MCF 10A (cell line): ENCODE measurements around the gene MAB21L2. TPM values are rescaled to one million over a fixed set of nuclear protein-coding genes. Genes with fewer than 3 reads are reported as not detected.

Source experiments
- BruUV-seq: library from RNA; stranded (reverse); fragments of 400-500 nt; replicated peaks from 2 replicates; lab custom pipeline; 2021; lab: Mats Ljungman, UMichigan
- CTCF ChIA-PET: fragments of 300-600 bp; sonication (Branson Sonifier 250); formaldehyde crosslinking; extraction: SDS; loops from one replicate; lab custom pipeline; 2021; ENCODE audit warnings: antibody characterized with exemption, inconsistent platforms; lab: Yijun Ruan, JAX
- POLR2A ChIA-PET: fragments of 300-600, 350-650 bp; sonication (Branson Sonifier 250); formaldehyde crosslinking; extraction: SDS; loops from one replicate; lab custom pipeline; 2020; ENCODE audit warnings: antibody characterized with exemption, inconsistent platforms; lab: Yijun Ruan, JAX
- DNase-seq: peaks from one replicate; pipeline ENCODE4 v3.0.0-alpha.2; 2018; ENCODE audit not compliant: unreplicated experiment
- H3K27ac Mint-ChIP-seq: one replicate; pipeline ENCODE4 v1.8.0; 2022; ENCODE audit warnings: mild to moderate bottlenecking, low read depth, mixed read lengths; ENCODE audit not compliant: unreplicated experiment
- H3K27me3 Mint-ChIP-seq: one replicate; pipeline ENCODE4 v1.8.0; 2022; ENCODE audit warnings: mixed read lengths; ENCODE audit not compliant: insufficient read depth, unreplicated experiment
- H3K36me3 Mint-ChIP-seq: one replicate; pipeline ENCODE4 v1.8.0; 2022; ENCODE audit warnings: mild to moderate bottlenecking, moderate library complexity, mixed read lengths; ENCODE audit not compliant: insufficient read depth, unreplicated experiment
- H3K4me1 Mint-ChIP-seq: one replicate; pipeline ENCODE4 v1.8.0; 2022; ENCODE audit warnings: mixed read lengths; ENCODE audit not compliant: insufficient read depth, unreplicated experiment
- H3K4me3 Mint-ChIP-seq: one replicate; pipeline ENCODE4 v1.8.0; 2022; ENCODE audit warnings: mild to moderate bottlenecking, moderate library complexity, mixed read lengths; ENCODE audit not compliant: unreplicated experiment
- H3K9me3 Mint-ChIP-seq: one replicate; pipeline ENCODE4 v1.8.0; 2022; ENCODE audit warnings: mixed read lengths; ENCODE audit not compliant: unreplicated experiment
- intact Hi-C: fragments of 100-400 bp; cut with micrococcal nuclease; formaldehyde crosslinking; loops from 2 replicates; pipeline ENCODE4 v1.14.1; 2022
- total RNA-seq: library from RNA; stranded (reverse); gene quantifications from 2 replicates; pipeline ENCODE4 v1.2.3, GENCODE V29; 2022
- TF ChIP-seq, protein P1 (sequence below): fragments of 200-600 bp; IDR thresholded peaks from one replicate; pipeline ENCODE4 v1.8.0; 2022; ENCODE audit warnings: antibody characterized with exemption, mild to moderate bottlenecking; ENCODE audit not compliant: unreplicated experiment

The MAB21L2 gene
- total RNA-seq, 1 experiment from 2014 or later: not detected

- intact Hi-C loops: no loop called here
- peaks cover 21% of the 10 kb centered on the region for H3K36me3 Mint-ChIP-seq
- ChIA-PET CTCF (interaction anchor here (1.0 kb wide), 1 partner anchor 337 kb away, joined by 3 read pairs; no protein-coding TSS in a partner anchor), POLR2A (interaction anchor here (0.6 kb wide), 1 partner anchor 145 kb away, joined by 3 read pairs; no protein-coding TSS in a partner anchor)
- no peak for DNase-seq
- H3K27me3 Mint-ChIP-seq: no peaks in the 10 kb centered on the region
- H3K9me3 Mint-ChIP-seq: no peaks in the 10 kb centered on the region
- H3K4me1 Mint-ChIP-seq: no peaks in the 10 kb centered on the region
- H3K27ac Mint-ChIP-seq: no peak overlapping the region
- no TSS peak for BruUV-seq
- TF ChIP-seq, protein P1, sequence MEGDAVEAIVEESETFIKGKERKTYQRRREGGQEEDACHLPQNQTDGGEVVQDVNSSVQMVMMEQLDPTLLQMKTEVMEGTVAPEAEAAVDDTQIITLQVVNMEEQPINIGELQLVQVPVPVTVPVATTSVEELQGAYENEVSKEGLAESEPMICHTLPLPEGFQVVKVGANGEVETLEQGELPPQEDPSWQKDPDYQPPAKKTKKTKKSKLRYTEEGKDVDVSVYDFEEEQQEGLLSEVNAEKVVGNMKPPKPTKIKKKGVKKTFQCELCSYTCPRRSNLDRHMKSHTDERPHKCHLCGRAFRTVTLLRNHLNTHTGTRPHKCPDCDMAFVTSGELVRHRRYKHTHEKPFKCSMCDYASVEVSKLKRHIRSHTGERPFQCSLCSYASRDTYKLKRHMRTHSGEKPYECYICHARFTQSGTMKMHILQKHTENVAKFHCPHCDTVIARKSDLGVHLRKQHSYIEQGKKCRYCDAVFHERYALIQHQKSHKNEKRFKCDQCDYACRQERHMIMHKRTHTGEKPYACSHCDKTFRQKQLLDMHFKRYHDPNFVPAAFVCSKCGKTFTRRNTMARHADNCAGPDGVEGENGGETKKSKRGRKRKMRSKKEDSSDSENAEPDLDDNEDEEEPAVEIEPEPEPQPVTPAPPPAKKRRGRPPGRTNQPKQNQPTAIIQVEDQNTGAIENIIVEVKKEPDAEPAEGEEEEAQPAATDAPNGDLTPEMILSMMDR: no peak
- H3K4me3 Mint-ChIP-seq: no peak overlapping the region
These were observed 2.3 kb upstream of the MAB21L2 start for GRCh38 chr4:150579551-150580234.

DNA sequence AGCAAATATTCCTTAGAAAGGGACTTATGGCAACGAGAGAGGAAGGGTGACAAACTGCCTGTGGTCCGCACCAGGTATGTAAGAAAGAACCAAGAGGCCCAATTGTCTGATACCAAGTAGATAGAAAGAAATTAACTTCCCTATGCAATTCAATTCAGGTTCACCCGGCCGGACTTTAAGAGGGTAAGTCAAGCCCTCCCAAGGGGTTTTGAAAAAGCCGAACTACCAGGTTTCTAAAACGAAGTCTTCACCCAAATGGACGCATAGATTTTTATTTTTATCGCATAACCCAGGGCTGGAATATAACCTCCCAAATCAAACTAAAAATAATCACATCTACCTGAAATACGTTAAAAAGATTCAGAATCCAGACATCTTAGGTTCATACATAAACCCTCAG lies 1.6 kb upstream of the MAB21L2 start:
- H3K27ac Mint-ChIP-seq: no peak overlapping the region
- ChIA-PET CTCF (no interaction called here), POLR2A (no interaction called here)
- no peak for DNase-seq
- intact Hi-C loops: no loop called here
- peaks cover 21% of the 10 kb centered on the region for H3K36me3 Mint-ChIP-seq
- no peaks in the 10 kb centered on the region for H3K9me3 Mint-ChIP-seq
- no peaks in the 10 kb centered on the region for H3K27me3 Mint-ChIP-seq
- no peaks in the 10 kb centered on the region for H3K4me1 Mint-ChIP-seq
- no peak overlapping the region for H3K4me3 Mint-ChIP-seq
- no TSS peak for BruUV-seq
- TF ChIP-seq, protein P1: no peak

DNA sequence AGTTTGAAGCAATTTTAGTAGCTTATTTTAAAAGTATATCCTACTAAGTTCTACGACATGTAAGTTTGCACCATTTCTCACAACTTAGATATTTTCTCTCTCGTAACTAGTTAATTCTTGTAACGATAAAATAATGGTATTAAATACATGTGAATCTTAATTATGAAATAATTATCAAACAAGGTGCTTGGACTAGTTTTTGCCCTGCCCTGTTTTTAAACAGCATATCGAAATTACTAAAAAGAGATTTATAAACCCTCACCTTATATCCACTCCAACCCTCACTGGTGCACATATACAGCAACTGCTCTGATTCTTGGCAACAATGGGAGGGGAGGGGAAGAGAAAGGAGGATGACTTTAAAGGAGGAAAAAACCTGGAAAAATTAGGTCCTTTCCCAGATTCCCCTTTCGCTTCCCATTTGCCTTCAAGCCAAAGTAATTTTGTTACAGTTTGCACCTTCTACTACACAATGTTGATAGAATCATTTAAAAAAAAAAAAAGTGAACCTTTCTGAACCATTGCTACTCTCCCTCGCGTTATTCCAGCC lies 820 bp upstream of the MAB21L2 start:
- no peaks in the 10 kb centered on the region for H3K4me1 Mint-ChIP-seq
- H3K27ac Mint-ChIP-seq: no peak overlapping the region
- CTCF ChIA-PET: no interaction called here
- no peaks in the 10 kb centered on the region for H3K9me3 Mint-ChIP-seq
- no TSS peak for BruUV-seq
- H3K4me3 Mint-ChIP-seq: no peak overlapping the region
- intact Hi-C loops: no loop called here
- TF ChIP-seq, protein P1: no peak
- POLR2A ChIA-PET: no interaction called here
- DNase-seq: no peak
- H3K36me3 Mint-ChIP-seq: peaks cover 21% of the 10 kb centered on the region
- no peaks in the 10 kb centered on the region for H3K27me3 Mint-ChIP-seq

DNA sequence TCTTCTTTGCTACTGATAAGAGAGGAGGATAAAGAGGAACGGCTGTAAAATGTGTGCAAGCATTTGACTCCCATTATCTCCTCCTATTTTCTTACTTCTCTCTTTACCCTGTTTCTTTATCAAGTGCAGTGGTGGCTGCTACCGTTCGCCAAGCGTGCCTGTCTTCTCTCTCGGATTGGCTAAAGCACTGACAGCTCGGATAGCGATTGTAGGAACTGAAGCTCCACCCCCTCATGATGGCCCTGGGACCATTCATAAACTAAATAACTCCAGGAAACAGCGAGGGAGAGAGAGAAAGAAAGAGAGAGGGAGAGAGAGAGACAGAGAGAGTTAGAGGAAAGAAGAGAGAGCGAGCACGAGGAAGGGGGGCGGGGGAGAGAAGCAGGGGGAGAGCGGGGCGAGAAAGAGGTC lies 305 bp upstream of the MAB21L2 start:
- ChIA-PET POLR2A (no interaction called here), CTCF (no interaction called here)
- no TSS peak for BruUV-seq
- H3K9me3 Mint-ChIP-seq: no peaks in the 10 kb centered on the region
- H3K4me1 Mint-ChIP-seq: no peaks in the 10 kb centered on the region
- no peaks in the 10 kb centered on the region for H3K27me3 Mint-ChIP-seq
- TF ChIP-seq, protein P1: no peak
- H3K27ac Mint-ChIP-seq: no peak overlapping the region
- intact Hi-C loops: no loop called here
- H3K36me3 Mint-ChIP-seq: peaks cover 21% of the 10 kb centered on the region
- no peak for DNase-seq
- no peak overlapping the region for H3K4me3 Mint-ChIP-seq
